Keratinocyte (primary cell): ENCODE results near the gene H3-3A. TPM values are rescaled to one million over a fixed set of nuclear protein-coding genes. Genes with fewer than 3 reads are reported as not detected.

Experiments
- DNase-seq: peaks from one replicate; pipeline ENCODE4 v3.0.0-alpha.2; 2011; ENCODE audit warnings: low read depth, missing footprints, low spot score
- FAIRE-seq: peaks from 2 replicates; lab custom pipeline; 2011; peaks lifted over from hg19 to GRCh38; lab: Jason Lieb, UNC
- H2AFZ ChIP-seq: 2 replicates; pipeline ENCODE4 v1.6.0; 2012; ENCODE audit warnings: low read length, control low read depth, inconsistent platforms; ENCODE audit not compliant: control insufficient read depth
- H3K27ac ChIP-seq: 2 replicates; pipeline ENCODE4 v1.5.1; 2011; ENCODE audit warnings: low read length; ENCODE audit not compliant: control insufficient read depth, insufficient read depth
- H3K27me3 ChIP-seq: 3 replicates; pipeline ENCODE4 v1.6.0; 2011; ENCODE audit warnings: low read length; ENCODE audit not compliant: control insufficient read depth, insufficient read depth; ENCODE audit errors: extremely low read depth
- H3K36me3 ChIP-seq, 2 experiments: 2 replicates in 1 of 2; 3 replicates in 1 of 2; pipeline ENCODE4 v1.5.1; 2011; ENCODE audit warnings: low read length in 2 of 2, mild to moderate bottlenecking in 1 of 2; ENCODE audit not compliant: control insufficient read depth in 2 of 2, insufficient read depth in 2 of 2; ENCODE audit errors: extremely low read depth in 1 of 2
- H3K4me1 ChIP-seq: 3 replicates; pipeline ENCODE4 v1.5.1; 2011; ENCODE audit warnings: low read length; ENCODE audit not compliant: control insufficient read depth, insufficient read depth; ENCODE audit errors: extremely low read depth
- H3K4me2 ChIP-seq: 3 replicates; pipeline ENCODE4 v1.6.0; 2011; ENCODE audit warnings: low read depth, low read length; ENCODE audit not compliant: control insufficient read depth, insufficient read depth; ENCODE audit errors: extremely low read depth
- H3K4me3 ChIP-seq, 3 experiments: fragments of 200-600 bp in 1 of 3; sonication (generic) in 1 of 3; 2 replicates in 2 of 3; 3 replicates in 1 of 3; pipeline ENCODE4 v1.5.1; 2011 to 2016; ENCODE audit warnings: low read length in 3 of 3, mild to moderate bottlenecking in 3 of 3, control low read depth in 2 of 3, inconsistent platforms in 1 of 3, low read depth in 1 of 3, mixed read lengths in 1 of 3, mixed run types in 1 of 3, moderate library complexity in 1 of 3; ENCODE audit not compliant: control insufficient read depth in 2 of 3, insufficient read depth in 2 of 3; ENCODE audit errors: extremely low read depth in 1 of 3
- H3K79me2 ChIP-seq: 2 replicates; pipeline ENCODE4 v1.6.0; 2012; ENCODE audit warnings: low read length; ENCODE audit not compliant: control insufficient read depth, insufficient read depth
- H3K9ac ChIP-seq: 3 replicates; pipeline ENCODE4 v1.6.0; 2011; ENCODE audit warnings: low read length; ENCODE audit not compliant: control insufficient read depth, insufficient read depth; ENCODE audit errors: extremely low read depth
- H3K9me1 ChIP-seq: 3 replicates; pipeline ENCODE4 v1.6.0; 2011; ENCODE audit warnings: low read length; ENCODE audit not compliant: control insufficient read depth, insufficient read depth; ENCODE audit errors: extremely low read depth
- H3K9me3 ChIP-seq: 2 replicates; pipeline ENCODE4 v1.5.1; 2012; ENCODE audit warnings: low read depth, low read length; ENCODE audit not compliant: control insufficient read depth
- H4K20me1 ChIP-seq: 3 replicates; pipeline ENCODE4 v1.6.0; 2011; ENCODE audit warnings: low read length; ENCODE audit not compliant: control insufficient read depth, insufficient read depth; ENCODE audit errors: extremely low read depth
- CTCF ChIP-seq, 3 experiments: IDR thresholded peaks in 1 of 3; conservative IDR thresholded peaks in 1 of 3; optimal IDR thresholded peaks in 1 of 3; 2 replicates in 2 of 3; 3 replicates in 1 of 3; pipeline versions ENCODE3 to v1.5.1; 2011; ENCODE audit warnings: low read length in 3 of 3, mild to moderate bottlenecking in 3 of 3, moderate library complexity in 2 of 3, control low read depth in 1 of 3, inconsistent platforms in 1 of 3; ENCODE audit not compliant: insufficient read depth in 2 of 3; ENCODE audit errors: extremely low read depth in 1 of 3
- EZH2 ChIP-seq: IDR thresholded peaks from one replicate; pipeline ENCODE4 v1.6.1; 2012; ENCODE audit warnings: inconsistent platforms, mild to moderate bottlenecking, low read length, moderate library complexity
- dilution Hi-C: fragments of 300-500 bp; cut with MboI; formaldehyde crosslinking; loops from one replicate; pipeline ENCODE4 v1.7.0; 2020; ENCODE audit warnings: low sequenced_read_pairs; ENCODE audit not compliant: extremely low pct_ligation_motif_present
- polyA plus RNA-seq, 5 experiments: library from polyadenylated mRNA; depleted of rRNA in 3 of 5; stranded (reverse) in 3 of 5; stranded (forward) in 1 of 5; unstranded in 1 of 5; fragments of >200 nt; gene quantifications; 1 replicate in 1 of 5; 2 replicates in 3 of 5; 3 replicates in 1 of 5; pipeline versions ENCODE4 v1.2.1 to v1.2.3, GENCODE V29; 2011 to 2012; ENCODE audit warnings: missing spikeins in 2 of 5, low read depth in 1 of 5, low replicate concordance in 1 of 5

The H3-3A gene
- polyA plus RNA-seq, 1 donor (not counting 4 experiments of a cell fraction or from before 2014, with no cell fraction given): 291 TPM

- H3K4me2 ChIP-seq: no peak overlapping the region
- dilution Hi-C loops: no loop called here
- DNase-seq (no peak), FAIRE-seq (no peak)
- no peaks in the 10 kb centered on the region for H3K36me3 ChIP-seq
- H4K20me1 ChIP-seq: no peaks in the 10 kb centered on the region
- H3K4me3 ChIP-seq: no peak overlapping the region
- H3K9me3 ChIP-seq: no peaks in the 10 kb centered on the region
- no peak overlapping the region for H3K27ac ChIP-seq
- H3K79me2 ChIP-seq: no peaks in the 10 kb centered on the region
- H3K9me1 ChIP-seq: no peaks in the 10 kb centered on the region
- H2AFZ ChIP-seq: no peak overlapping the region
- no peak for TF ChIP-seq CTCF (optimal IDR thresholded peaks at IDR 0.05 in 1 of 3, IDR thresholded peaks at IDR 0.05 in 1 of 3, conservative IDR thresholded peaks at IDR 0.05 in 1 of 3; ENCODE audit: extremely low read depth in 1 of 3, insufficient read depth in 2 of 3, low read length in 3 of 3)
- no peak for TF ChIP-seq EZH2
- no peaks in the 10 kb centered on the region for H3K27me3 ChIP-seq
- no peak overlapping the region for H3K9ac ChIP-seq
- H3K4me1 ChIP-seq: peaks cover 29% of the 10 kb centered on the region
Measured at GRCh38 chr1:226094451-226094850, 31.9 kb downstream of the H3-3A start.

GRCh38 chr1:226095286-226095685 is 32.8 kb downstream of the H3-3A start:
- DNase-seq (no peak), FAIRE-seq (no peak)
- Histone ChIP-seq H3K4me3 (no peak overlapping the region), H3K36me3 (no peaks in the 10 kb centered on the region), H3K79me2 (no peaks in the 10 kb centered on the region), H3K9ac (no peak overlapping the region), H3K9me3 (no peaks in the 10 kb centered on the region), H4K20me1 (no peaks in the 10 kb centered on the region), H3K27me3 (no peaks in the 10 kb centered on the region), H3K27ac (no peak overlapping the region), H2AFZ (no peak overlapping the region), H3K4me2 (no peak overlapping the region), H3K9me1 (no peaks in the 10 kb centered on the region), H3K4me1 (peaks cover 38% of the 10 kb centered on the region)
- no peak for TF ChIP-seq EZH2
- TF ChIP-seq CTCF (optimal IDR thresholded peaks at IDR 0.05 in 1 of 3, IDR thresholded peaks at IDR 0.05 in 1 of 3, conservative IDR thresholded peaks at IDR 0.05 in 1 of 3; ENCODE audit: extremely low read depth in 1 of 3, insufficient read depth in 2 of 3, low read length in 3 of 3): no peak
- dilution Hi-C loops: no loop called here
